HTERT RPE-1 (cell line): ENCODE data around the gene ATP11C.
"Not testable (repeated sequence)": the region's sequence is repeated elsewhere in the genome, so short reads cannot be mapped to it uniquely, and the experiment has no call there.

Experiments
- in situ Hi-C: fragments of 300-500 bp; cut with MboI; formaldehyde crosslinking; loops from 4 replicates; pipeline ENCODE4 v1.14.3; 2020; ENCODE audit warnings: low sequenced_read_pairs

Gene ATP11C

DNA sequence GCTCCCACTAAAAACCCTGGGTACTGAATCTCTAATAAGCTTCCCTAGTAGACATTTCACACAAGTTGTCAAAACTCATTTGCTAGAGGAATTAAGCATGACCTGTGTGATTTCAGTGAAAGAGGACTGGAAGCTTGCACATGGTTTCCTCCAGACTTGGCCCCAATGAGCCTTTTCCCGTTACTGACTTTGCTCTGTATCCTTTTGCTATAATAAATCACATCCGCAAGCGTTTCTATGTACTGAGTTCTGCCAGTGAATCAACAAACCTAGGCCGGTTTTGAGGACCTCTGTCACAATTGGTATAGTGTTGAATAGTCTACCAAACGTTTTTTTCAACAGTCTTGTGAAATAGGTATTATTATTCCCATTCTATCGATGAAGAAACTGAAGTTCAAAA, 8.2 kb downstream of the ATP11C start:
- in situ Hi-C loops, result no loop called here

DNA sequence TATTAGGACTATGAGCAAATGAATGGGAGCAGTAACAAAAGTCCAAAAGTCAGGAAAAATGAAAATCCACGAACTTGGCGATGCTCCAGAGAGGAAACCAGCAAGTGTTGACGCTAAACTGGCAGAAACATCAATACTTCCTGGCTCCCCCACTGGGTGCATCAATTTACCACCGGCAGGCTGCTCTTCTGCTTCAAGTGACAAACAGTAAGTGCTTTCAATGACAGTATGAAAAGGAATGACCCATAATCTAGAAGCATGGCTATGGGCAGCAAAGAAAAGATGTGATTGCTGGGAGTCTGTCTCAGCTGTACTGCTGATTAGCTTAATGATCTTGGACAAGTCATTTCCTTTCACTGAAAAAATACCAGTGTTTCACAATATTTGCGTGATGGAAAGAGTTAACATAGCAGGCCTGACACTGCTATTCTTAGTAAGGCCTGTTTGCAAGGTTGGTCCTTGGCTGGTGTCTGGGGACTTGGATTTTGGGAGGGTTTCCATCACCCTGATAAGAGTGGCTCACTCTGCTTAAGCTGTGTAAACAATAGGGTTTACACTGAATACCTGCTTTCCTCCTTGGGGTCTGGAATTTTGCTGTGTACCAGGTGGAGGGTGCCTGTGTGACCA, 8.7 kb downstream of the ATP11C start:
- in situ Hi-C loops, result no loop called here

DNA sequence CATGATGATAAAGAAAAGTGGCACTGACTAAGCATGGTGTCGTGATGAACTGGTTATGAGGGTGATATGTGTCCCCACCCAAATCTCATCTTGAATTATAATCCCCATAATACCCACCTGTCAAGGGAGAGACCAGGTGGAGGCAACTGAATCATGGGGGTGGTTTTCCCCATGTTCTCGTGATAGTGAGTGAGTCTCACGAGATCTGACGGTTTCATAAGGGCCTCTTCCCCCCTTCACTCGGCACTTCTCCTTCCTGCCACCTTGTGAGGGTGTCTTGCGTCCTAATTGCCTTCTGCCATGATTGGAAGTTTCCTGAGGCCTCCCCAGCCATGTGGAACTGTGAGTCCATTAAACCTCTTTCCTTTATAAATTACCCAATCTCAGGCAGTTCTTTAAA, 11.7 kb downstream of the ATP11C start:
- in situ Hi-C loops, result not testable (repeated sequence)

DNA sequence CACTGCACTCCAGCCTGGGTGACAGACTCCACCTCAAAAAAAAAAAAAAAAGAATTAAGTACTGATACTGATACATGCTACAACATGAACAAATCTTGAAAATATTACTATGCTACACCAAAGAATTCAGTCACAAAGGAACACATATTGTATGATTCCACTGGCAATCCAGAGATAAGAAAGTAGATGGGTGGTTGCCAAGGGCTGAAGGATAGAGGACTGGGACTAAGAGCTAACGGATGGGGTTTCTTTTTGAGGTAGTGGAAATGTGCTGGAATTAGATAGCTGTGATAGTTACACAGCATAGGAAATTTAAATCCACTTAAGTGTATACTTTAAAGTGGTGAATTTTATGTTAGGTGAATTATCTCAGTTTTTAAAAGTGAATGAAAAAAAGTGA, 12.5 kb downstream of the ATP11C start:
- in situ Hi-C loops, result no loop called here

DNA sequence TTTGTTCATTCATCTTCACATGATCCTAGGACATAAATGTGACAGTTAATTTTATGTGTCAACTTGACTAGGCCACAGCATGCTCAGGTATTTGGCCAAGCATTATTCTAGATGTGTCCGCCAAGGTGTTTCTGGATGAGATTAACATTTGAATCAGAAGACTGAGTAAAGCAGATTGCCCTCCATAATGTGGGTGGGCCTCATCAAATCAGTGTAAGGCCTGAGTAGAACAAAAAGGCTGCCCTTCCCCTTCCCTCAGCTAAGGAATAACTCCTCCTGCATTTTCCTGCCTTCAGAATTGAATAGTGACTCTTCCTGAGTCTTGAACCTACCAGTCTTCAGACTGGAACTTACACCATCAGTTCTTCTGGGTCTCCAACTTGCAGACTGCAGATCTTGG, 18.4 kb downstream of the ATP11C start:
- in situ Hi-C loops, result no loop called here

DNA sequence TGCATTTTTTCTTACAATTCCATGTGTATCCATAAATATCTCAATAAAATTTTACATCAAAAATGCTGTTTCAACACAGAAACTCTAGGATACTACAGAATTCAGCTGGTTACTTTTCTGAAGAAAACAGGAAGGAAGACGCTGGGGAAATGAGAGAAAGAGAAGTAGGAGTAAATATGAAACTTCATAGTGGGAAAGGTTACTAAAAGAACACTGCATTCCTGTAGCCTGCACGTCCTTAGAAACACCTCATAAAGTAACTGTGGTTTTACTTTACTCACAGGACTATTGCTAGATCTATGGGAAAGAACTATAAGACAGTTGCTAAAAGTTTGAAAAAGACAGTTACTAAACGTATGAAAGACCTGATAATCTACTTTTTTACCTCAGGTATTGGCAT, 23.1 kb downstream of the ATP11C start:
- in situ Hi-C loops, result no loop called here

DNA sequence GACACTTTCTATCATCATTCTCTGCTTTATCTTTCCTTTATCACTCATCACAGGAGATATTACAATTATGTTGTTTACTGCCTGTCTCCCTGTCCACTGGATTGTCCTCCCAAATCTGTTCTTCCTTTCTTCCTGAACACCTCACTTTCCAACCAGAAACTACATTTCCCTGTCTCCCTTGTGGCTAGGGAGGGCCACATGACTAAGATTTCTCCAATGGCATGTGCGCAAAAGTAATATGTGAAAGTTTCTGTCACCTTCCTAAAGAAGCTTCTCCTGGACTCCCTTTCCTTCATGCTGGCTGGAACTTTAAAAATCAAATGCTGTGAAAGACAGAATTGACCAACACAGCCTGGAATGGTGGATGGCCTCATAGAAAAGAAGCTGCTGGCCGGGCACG, 25.8 kb downstream of the ATP11C start:
- in situ Hi-C loops, result no loop called here

DNA sequence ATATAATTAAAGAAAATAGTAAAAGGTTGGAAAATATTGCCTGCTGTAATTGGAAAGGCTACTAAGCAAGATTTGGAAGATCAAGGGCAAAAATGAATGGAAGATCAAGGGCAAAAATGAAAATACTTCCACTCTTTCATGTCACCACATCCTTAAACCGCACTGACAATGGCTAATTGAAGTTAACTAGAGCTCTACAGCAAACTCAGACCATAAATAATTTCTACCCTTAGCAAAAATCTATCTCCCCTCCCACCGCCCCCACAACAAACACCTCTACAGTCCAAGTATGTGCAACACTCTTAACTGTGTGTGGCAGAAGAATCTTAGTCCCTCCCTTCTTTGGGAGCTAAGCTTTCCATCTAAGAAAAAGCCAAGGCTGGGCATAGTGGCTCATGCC, 27.1 kb downstream of the ATP11C start:
- in situ Hi-C loops, result no loop called here

DNA sequence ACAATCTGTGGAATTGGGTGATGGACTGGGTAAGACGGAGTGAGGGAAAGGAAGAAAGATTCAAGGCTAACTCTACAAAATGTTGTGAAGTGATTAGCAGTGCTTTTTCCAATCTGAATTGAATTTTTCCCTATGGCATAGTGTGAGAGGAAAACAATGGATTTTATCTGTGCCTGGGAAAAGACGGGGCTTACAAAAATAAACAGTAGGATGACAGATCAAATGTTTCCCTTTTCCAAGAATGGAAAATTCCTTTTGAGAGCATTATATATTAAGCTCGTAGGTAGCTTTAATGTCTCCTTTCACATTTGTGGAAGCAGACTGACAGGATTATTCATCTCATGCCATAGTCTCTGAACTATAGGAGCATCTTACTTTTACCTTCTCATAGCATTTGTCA, 27.8 kb downstream of the ATP11C start:
- in situ Hi-C loops, result no loop called here

GRCh38 chrX:139903210-139903609, 29.6 kb downstream of the ATP11C start:
- in situ Hi-C loops, result no loop called here

GRCh38 chrX:139902559-139902958, 30.3 kb downstream of the ATP11C start:
- in situ Hi-C loops, result no loop called here

DNA sequence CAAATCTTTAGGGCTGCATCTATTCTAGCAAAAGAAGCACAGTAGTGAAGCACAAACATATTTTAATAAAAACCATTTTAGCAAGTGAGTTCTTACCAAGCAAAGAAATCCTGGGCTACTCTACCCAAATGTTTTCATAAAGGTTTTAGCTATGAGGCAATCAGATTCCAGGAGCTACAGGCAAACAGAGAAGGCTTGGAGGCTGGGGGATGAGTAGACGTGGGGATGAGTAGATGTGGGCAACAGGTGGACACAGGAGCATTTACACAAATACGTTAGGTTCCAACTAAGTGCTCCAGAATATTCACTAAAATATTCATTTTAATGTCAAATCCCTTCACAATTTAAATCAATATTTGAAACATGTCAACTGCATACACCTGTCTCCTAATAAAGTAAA, 34.5 kb downstream of the ATP11C start:
- in situ Hi-C loops, result no loop called here

- in situ Hi-C loops, result no loop called here
Observed at GRCh38 chrX:139892512-139892911, 40.3 kb downstream of the ATP11C start.

DNA sequence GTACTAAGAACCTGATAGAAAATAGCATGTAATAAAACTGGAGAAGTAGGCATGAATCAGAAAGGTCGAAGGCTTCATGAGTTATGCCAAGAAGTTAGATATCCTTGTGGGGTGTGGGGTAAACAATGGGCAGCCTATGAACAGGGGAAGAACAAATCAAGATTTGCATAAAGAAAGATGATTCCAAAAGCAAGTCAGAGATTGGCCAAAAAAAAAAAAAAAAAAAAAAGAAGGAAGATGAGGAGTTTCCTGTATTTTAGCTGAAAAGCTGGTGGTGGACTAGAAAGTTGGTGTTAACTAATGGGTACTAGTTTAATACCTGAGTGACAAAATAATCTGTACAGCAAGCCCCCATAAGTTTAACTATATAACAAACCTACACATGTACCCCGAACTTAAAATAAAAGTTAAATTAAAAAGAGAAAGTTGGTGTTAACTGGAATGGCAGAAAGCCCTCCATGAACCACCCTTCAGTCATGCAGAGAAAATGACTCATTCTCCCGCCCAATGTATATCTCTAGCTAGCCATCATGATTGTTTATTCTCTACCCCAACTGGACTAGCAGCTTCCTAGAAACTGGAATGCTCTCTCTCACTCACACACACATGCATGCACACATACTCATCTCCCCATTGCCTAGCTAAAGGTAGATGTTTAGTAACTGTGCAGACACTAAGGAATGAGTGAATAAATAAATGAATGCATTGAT, 41.7 kb downstream of the ATP11C start:
- in situ Hi-C loops, result no loop called here

DNA sequence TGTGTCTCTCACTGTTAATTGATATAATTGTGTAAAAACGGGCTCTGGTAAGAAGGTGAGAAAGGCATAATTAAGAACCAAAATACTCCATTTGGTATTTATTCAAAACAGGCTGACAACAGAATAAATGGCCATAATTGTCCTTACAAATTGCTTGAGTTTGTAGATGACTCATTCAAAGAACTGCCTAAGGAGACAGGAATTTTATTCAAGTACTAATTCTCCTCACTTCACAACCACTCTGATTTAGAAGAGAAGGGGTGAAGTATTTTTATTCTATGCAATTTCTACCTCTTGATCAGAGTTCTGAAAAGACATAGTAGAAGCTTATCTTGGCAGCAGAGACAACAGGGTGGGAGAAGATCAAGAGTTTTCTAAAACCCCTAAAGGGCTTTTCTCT, 43.1 kb downstream of the ATP11C start:
- in situ Hi-C loops, result no loop called here

DNA sequence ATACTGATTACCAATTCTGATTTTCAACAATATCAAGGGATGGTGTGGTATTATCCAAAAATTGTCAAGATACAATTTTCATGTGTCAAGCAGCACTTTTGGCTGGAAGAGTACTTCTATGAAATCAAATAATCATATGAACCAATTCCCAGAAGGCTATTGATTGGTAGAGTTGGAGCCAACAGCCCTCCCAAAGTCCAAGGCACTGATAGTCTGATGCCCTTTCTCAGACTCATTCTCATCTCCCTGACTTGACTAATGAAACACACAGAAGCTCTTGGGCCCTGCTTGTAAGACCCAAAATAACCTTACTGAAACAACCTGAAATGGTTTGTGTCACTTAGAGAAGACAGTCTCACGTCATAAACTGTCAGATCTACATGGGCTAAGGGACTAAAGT, 48.9 kb downstream of the ATP11C start:
- in situ Hi-C loops, result no loop called here

- in situ Hi-C loops, result no loop called here
Observed at GRCh38 chrX:139882299-139882698, 50.6 kb downstream of the ATP11C start.

GRCh38 chrX:139881572-139881971, 51.3 kb downstream of the ATP11C start:
- in situ Hi-C loops, result no loop called here

DNA sequence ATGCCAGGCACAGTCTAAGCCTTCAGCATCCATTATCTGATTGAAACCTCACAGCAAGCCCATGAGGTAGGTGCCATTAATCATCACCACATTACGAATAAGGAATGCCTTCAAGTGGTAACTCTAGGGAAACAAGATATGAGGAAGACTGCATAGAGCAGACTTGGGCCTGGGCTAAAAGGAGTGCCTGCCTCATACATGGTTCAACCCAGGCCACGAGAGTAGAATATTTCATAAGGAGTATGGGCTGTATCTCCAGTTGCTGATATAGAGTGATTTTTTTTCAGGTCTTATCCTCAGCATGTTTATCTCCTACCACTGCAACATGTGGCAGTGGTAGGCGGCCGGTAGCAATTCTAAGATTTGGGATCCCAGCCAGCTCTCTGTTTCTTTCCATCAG, 51.7 kb downstream of the ATP11C start:
- in situ Hi-C loops, result no loop called here

DNA sequence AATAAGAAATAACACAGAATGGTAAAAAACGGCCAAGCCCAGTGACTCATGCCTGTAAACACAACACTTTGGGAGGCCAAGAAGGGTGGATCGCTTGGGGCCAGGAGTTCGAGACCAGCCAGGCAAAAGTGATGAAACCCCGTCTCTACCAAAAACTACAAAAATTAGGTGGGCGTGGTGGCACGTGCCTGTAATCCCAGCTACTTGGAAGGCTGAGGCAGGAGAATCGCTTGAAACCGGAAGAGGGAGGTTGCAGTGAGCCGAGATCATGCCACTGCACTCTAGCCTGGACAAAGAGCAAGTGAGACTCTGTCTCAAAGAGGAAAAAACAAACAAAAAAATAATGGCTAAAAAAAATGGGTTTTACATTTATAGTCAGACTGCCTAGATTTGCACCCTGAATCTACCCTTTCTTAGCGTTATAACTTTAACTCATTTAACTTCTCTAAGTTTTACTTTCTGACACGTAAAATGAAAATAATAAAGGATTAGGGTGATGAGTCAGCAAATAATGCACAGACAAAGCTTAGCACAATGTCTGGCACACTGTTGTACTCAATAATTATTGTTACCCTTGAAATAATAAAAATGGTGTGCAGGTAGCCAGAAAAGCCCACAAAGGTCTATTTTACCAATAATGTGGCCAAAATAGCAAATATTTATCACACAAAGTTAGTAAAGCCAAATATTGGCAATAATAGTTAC, 55.0 kb downstream of the ATP11C start:
- in situ Hi-C loops, result no loop called here

DNA sequence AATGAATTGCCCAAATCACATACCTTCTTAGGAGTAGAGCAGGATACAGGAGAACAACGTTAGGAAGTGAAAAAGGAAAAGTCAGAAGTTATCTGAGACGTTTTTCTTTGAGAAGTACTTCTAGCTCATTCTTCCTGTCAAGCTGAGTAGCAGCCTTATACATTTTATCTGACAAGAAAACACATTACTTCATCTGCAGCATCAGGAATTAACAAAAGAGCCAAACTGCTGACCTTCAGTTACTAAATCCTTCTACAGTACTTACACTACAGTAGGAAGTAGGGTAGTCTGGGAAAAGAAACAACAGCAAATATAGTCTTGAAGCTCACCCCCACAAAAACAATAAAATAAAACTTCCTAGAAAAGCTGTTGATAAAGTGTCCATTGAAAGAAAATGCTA, 57.0 kb downstream of the ATP11C start:
- in situ Hi-C loops, result no loop called here

DNA sequence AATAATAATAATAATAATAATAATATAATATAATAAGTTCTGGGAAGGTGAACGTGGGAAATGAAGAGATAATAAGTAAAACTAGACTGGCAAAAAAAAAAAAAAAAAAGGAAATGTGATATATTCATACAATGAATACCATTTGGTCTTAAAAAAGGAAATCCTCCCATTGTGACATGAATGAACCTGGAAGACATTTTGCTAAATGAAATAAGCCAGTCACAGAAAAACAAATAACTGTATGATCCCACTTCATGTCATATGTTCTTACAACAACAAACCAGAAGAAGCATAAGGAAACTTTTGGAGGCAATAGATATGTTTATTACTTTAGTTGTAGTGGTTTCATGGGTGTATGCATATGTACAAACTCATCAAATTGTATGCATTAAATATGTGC, 63.1 kb downstream of the ATP11C start:
- in situ Hi-C loops, result no loop called here
